Measurements from ENCODE around the gene SYT12.

- TF ChIP-seq MAX (IDR thresholded peaks at IDR 0.05) (no peak), POLR2A (IDR thresholded peaks at IDR 0.05; ENCODE audit: control extremely low read depth in 1 of 2, low read depth in 2 of 2, low read length in 2 of 2) (no peak), CEBPB (IDR thresholded peaks at IDR 0.05; ENCODE audit: low read depth, low read length) (no peak), CTCF (IDR thresholded peaks at IDR 0.05; ENCODE audit: control extremely low read depth in 1 of 3, insufficient read depth in 1 of 3, low read depth in 1 of 3, low read length in 3 of 3) (no peak), ATF3 (IDR thresholded peaks at IDR 0.05; ENCODE audit: insufficient read depth, low read depth, low read length) (no peak), ASH2L (IDR thresholded peaks at IDR 0.05; ENCODE audit: low read length) (no peak), SP1 (IDR thresholded peaks at IDR 0.05; ENCODE audit: low read depth, low read length) (no peak), POU5F1 (IDR thresholded peaks at IDR 0.05; ENCODE audit: low read depth, low read length) (no peak), EZH2 (IDR thresholded peaks at IDR 0.05; ENCODE audit: low read depth, low read length, severe bottlenecking) (no peak), YY1 (IDR thresholded peaks at IDR 0.05; ENCODE audit: low read depth, low read length) (no peak)
These were observed 1.5 kb downstream of the SYT12 start for GRCh38 chr11:67024410-67024809.
